Activated effector memory CD4-positive, alpha-beta T cell treated with anti-CD3 and anti-CD28 coated beads, Interleukin-2, amount 50 U/mL, for 16 hours (primary cell): Measurements from ENCODE around the gene TRIM69.
"Not testable (repeated sequence)": the region's sequence is repeated elsewhere in the genome, so short reads cannot be mapped to it uniquely, and the experiment has no call there.

Source experiments
- DNase-seq: peaks from one replicate; pipeline ENCODE4 v3.0.0-alpha.2; 2020

TRIM69 gene

GRCh38 chr15:44716983-44717602, 19.2 kb upstream of the TRIM69 start:
- DNase-seq = no peak

- DNase-seq = peak; percentile 64
Observed at GRCh38 chr15:44718180-44718926, 18.0 kb upstream of the TRIM69 start.

- peak; percentile 63 for DNase-seq
Observed at GRCh38 chr15:44718927-44719292, 17.4 kb upstream of the TRIM69 start.

- DNase-seq = peak; percentile 82
Observed at GRCh38 chr15:44719293-44719999, 16.9 kb upstream of the TRIM69 start.

- DNase-seq = peak; percentile 68
Observed at GRCh38 chr15:44720000-44720435, 16.3 kb upstream of the TRIM69 start.

- DNase-seq = peak; percentile 69
Observed at GRCh38 chr15:44720460-44721176, 15.7 kb upstream of the TRIM69 start.

- no peak for DNase-seq
Observed at GRCh38 chr15:44722011-44722410, 14.3 kb upstream of the TRIM69 start.

GRCh38 chr15:44726136-44726535, 10.2 kb upstream of the TRIM69 start:
- peak; percentile 66 for DNase-seq

GRCh38 chr15:44726568-44727484, 9.5 kb upstream of the TRIM69 start:
- peak; percentile 87 for DNase-seq

- DNase-seq = peak; percentile 66
Observed at GRCh38 chr15:44727485-44728231, 8.7 kb upstream of the TRIM69 start.

GRCh38 chr15:44728232-44728575, 8.1 kb upstream of the TRIM69 start:
- DNase-seq = not testable (repeated sequence)

GRCh38 chr15:44728576-44729407, 7.5 kb upstream of the TRIM69 start:
- DNase-seq = peak; percentile 97

- peak; percentile 81 for DNase-seq
Observed at GRCh38 chr15:44729408-44730127, 6.8 kb upstream of the TRIM69 start.

GRCh38 chr15:44734839-44735481, 1.4 kb upstream of the TRIM69 start:
- no peak for DNase-seq

GRCh38 chr15:44735482-44736180, 697 bp upstream of the TRIM69 start:
- peak; percentile 76 for DNase-seq

- DNase-seq = no peak
Observed at GRCh38 chr15:44738340-44738984, 2.1 kb downstream of the TRIM69 start.

GRCh38 chr15:44739222-44739847, 3.0 kb downstream of the TRIM69 start:
- DNase-seq = not testable (repeated sequence)

- DNase-seq = not testable (repeated sequence)
Observed at GRCh38 chr15:44743454-44743853, 7.1 kb downstream of the TRIM69 start.
